HG03571 (cell line): ENCODE data around the gene DHX8.
"Not testable (repeated sequence)": the region's sequence is repeated elsewhere in the genome, so short reads cannot be mapped to it uniquely, and the experiment has no call there.

Source experiments
- ATAC-seq: cut with Tn5 transposase; IDR thresholded peaks from one replicate; pipeline ENCODE4 v1.9.1; 2021; ENCODE audit not compliant: unreplicated experiment

The DHX8 gene

DNA sequence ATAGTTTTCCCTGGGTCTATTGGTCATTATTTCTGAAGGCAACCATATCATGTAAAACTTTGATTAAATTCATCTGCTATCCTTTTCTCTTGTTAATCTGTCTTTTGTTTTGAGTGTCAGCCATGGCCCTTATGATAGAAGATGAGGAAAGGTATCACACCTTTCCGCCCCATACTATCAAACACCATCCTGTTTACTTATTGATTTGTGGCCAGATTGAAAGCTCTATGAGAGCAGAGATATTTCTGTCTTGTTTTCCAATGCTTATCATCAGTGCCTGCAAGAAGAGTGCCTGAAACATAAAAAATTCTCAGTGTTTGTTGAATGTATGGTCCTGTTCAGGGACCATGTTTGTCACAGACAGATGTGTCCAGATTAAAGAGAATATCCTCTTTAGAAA, 22.6 kb upstream of the DHX8 start:
- no peak for ATAC-seq

DNA sequence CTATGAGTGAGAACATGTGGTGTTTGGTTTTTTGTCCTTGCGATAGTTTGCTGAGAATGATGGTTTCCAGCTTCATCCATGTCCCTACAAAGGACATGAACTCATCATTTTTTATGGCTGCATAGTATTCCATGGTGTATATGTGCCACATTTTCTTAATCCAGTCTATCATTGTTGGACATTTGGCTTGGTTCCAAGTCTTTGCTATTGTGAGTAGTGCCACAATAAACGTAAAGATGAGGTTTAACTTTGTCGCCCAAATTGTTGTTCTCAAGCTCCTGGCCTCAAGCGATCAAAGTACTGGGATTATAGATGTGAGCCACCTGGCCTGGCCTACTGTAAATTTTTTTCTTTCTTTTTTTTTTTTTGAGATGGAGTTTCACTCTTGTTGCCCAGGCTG, 21.2 kb upstream of the DHX8 start:
- ATAC-seq = not testable (repeated sequence)

DNA sequence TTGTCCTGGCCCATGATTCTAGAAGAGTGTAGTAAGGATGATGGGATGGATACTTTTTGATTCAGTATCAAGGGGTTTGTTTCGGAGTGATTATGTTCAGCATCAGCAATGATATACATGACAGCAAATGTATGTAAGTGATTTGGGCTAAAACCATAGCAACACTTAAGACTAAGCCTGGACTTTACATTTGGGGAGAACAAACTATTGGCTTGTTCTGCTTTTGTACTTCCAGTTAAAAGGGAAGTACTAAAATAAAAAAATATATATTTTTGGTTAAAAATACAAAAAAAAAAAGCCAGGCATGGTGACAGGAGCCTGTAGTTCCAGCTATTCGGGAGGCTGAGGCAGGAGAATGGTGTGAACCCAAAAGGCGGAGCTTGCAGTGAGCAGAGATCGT, 20.5 kb upstream of the DHX8 start:
- no peak for ATAC-seq

DNA sequence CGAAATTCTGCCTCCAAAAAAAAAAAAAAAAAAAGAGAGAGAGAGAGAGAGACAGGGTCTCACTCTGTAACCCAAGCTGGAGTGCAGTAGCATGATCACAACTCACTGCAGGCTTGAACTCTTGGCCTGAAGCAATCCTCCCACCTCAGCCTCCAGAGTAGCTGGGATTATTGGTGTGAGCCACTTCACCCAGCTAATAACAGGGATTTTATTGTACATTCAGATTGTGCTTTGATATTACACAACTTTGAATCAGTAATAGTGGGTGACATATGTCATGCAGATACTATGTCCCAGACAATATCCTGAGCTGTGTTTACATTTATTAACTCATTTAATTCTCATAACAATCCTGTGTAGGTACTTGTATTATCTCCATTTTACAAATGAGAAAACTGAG, 19.7 kb upstream of the DHX8 start:
- no peak for ATAC-seq

DNA sequence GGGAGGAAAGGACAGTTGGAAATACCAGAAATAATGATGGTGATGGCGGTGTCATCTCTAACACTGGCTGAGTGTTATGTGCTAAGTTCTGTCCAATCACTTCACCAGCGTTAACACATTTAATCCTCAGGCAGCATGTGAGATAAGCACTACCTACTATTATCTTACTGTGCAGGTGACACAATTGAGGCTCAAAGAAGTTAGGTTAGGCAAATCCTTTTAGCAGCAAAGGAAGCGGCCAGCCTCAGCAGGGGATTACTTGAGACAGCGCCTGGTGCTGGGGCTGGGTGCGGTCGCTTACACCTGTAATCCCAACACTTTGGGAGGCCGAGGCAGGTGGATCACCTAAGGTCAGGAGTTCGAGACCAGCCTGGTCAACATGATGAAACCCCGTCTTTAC, 18.7 kb upstream of the DHX8 start:
- ATAC-seq = no peak

DNA sequence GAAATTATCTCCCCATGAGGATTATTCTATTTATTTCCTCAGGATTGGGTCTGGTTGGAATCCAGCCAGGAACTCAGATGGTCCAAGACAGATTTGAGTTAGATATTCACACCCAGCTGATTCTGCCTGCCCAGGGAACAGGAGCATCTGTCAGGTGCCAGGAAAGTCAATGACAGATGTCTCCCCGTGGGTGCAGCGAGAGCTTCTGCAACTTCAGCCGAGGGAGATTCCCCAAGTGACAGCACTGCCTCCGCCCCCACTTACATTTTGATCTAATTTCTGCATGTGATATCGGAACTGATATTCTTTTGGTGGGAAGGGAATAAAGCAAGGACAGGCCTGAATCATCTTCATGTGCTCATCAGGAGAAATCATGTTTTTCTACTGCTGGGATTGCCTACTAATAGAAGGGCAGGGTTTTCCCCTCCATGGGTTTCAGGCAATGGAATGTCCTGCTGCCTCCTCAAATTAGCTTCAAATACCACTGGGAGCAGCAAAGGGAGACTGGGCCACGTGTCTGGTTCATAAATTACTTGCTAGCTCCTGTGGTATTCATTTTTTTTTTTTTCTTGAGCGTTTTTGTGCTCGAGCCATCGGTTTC, 15.7 kb upstream of the DHX8 start:
- ATAC-seq = no peak

DNA sequence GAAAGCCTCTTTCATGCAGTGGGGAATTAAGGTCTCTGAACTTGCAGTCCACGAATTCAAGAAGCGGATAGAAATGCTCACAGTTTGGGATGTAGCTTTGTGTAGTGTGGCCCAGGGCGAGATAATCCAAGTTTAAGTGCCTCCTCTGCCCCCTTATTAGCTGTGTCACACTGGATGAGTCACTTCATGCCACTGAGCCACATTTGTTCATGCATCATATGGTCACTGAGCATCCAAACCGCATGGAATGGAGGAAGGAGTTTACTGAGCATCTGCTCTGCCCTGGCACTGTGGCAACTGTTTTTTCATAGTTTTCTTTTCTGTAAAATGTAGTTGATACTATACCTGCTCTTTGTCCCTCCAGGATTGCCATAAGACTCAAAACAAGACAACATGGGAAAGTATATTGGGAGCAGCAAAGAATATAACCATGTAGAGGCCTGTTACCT, 15.1 kb upstream of the DHX8 start:
- ATAC-seq = no peak

DNA sequence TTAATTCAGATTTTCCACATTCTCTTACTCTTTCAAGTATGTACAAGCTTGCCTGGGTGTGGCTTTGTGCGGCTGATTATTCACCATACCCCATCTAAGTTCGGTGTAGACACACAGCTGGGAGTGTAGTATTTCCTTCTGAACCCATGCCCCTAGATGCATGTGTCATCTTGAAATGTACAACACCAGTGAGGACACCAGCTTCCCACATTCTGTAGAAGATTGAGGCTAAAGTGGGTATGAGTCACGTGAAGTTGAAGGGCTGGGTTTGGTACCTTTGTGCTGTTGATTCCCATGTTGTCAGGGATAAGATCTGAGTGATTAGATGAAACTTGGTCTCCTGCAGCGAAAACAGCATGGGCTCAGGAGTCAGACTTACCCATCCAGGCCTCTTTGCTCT, 14.6 kb upstream of the DHX8 start:
- no peak for ATAC-seq

DNA sequence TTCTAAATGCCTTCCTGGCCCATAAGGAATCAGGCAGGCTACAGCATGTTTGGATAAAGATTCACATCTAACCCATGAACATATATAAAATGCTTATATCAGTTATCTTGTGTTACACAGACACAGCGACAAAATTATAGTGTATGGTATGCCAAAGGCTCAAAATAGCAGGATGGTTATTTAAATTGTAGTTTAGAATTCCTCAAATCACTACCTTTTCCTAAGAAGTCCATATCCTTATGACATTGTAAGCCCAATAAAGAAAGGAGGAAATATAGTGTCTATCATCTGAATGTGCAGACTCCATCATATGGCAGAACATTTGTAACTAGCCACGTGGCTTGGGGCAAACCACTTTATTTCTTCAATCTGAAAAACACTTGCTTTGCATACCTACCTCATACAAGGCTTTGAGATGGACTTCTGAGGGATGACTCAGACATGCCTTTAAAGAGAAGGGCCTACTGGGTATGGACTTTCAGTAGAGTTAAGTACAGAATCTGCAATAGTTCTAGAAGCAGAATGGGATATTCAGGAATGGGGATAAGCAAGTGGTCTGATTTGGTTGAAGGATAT, 12.1 kb upstream of the DHX8 start:
- no peak for ATAC-seq

DNA sequence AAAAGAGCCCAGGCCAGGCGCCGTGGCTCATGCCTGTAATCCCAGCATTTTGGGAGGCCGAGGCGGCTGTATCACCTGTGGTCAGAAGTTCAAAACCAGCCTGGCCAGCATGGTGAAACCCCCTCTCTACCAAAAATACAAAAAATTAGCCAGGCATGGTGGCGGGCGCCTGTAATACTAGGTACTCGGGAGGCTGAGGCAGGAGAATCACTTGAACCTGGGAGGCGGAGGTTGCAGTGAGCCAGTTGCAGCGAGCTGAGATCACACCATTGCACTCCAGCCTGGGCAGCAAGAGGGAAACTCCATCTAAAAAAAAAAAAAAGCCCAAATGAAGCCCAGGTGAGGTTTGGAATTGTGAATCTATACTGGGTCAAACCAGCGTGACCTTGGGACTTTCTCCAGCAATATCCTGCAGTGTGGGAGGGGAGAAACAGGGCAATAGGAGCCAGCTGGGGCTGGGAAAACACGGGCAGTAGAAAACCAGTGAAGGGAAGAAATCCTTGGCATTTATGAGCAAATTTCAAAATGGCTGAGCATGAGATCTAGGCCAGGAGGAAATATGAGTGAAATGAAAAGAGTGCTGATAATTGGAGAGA, 8.2 kb upstream of the DHX8 start:
- no peak for ATAC-seq

DNA sequence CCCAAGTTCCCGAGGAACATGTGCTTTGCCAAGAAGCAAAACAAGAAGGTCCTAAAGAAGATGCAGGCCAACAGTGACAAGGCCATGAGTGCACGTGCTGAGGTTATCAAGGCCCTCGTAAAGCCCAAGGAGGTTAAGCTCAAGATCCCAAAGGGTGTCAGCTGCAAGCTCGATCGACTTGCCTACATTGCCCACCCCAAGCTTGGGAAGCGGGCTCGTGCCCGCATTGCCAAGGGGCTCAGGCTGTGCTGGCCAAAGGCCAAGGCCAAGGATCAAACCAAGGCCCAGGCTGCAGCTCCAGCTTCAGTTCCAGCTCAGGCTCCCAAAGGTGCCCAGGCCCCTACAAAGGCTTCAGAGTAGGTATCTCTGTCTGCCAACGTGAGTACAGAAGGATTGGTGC, 7.5 kb upstream of the DHX8 start:
- not testable (repeated sequence) for ATAC-seq

DNA sequence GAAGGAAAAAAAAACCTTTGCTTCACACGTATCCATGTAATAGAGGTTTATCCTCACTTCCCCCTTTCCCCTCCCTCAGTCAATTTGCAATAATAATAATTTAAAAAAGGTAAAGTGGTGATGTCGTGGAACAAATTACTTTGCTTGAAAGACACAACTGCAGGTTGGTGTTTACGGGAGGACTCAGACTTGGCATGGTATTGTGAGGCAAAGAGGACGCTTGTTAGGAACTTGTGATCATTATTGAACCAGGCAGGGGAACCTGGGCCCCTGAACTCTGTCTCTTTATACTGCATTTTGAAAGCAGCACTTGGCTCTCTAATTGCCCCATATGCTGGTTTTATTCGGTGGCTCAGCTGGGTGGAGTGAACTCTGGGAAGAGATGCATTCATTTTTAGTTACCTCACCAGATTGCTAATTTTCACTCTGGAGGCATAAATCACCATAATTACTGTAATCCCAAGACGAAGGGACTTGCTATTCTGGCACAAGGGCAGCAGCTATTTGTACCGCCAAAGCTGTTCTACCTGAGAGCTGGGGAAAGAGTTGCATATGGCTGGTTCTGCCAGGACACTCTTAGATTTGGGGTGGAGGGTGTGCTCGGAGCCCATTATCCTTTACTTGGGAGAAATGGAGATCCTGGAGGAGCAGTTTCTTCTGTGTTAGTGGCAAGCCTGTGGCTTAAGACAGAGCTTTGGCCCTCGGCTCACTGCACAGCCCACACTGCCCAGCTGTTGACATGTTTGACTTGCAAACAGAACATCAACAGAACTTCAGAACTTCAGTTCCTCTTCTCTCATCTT, 5.7 kb upstream of the DHX8 start:
- ATAC-seq = no peak

DNA sequence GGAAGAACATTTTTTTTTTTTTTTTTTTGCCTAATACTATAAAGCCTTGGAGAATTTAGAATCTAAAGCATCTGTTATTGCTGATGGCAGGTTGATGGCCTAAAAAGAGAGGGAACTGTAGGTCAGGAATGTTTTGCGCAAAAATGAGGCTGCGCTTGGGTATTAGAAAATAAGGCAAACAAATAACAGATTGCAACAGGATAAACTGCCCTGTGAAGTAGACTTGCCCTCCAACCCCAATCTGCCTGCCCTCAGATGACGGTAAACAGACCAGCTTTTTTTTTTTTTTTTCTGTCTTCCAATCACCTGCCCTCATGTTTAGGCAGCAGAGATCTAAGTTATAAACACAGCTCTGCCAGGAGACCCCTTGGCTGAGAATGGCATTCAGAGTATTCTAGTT, 3.8 kb upstream of the DHX8 start:
- no peak for ATAC-seq

DNA sequence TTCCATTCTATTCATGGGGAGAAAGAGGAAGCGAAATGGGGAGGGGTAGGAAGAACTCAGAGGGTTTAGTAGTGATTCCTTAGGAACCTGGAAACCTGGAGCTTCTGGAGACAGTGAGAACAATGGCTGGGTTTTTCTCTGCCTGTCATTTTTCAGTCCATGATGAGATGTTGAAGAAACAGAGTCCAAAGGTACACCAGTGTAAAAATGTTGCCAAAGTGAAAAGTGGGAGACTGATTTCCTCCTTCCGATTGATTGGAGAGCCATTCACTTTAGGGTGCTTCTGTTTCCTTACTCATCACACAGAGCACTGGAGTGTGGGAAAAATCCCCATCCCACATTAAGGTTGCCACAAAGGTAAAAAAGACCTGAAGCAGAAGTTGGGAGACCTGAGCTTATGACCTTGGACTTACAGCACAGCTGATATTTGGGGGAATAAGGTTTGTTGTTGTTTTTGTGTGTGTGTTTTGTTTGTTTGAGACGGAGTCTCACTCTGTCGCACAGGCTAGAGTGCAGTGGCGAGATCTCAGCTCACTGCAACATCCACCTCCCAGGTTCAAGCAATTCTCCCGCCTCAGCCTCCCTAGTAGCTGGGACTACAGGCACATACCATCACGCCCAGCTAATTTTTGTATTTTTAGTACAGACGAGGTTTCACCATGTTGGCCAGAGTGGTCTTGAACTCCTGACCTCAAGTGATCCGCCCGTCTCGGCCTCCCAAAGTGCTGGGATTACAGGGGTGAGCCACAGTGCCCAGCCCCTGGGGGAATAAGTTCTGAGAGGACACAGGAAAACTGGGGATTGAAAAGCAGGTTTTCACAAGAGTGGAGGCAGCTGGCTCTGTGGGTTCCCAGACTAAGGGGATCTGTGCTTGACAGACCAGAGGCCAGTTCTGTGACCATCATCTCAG, 1.4 kb upstream of the DHX8 start:
- no peak for ATAC-seq

DNA sequence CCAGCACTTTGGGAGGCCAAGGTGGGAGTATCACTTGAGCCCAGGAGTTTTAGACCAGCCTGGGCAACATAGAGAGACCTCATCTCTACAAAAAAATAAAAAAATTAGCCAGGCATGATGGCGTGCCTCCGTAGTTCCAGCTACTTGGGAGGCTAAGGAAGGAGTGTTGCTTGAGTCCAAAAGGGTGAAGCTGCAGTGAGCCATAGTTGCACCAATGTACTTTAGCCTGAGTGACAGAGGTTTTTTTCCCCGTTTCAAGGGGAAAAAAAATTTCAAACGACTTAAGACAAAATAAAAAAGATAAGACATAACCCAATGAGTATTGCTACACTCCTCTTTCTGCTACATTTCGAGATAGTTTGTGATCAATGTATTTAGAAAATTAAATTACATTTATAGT, 6.8 kb downstream of the DHX8 start:
- no peak for ATAC-seq

DNA sequence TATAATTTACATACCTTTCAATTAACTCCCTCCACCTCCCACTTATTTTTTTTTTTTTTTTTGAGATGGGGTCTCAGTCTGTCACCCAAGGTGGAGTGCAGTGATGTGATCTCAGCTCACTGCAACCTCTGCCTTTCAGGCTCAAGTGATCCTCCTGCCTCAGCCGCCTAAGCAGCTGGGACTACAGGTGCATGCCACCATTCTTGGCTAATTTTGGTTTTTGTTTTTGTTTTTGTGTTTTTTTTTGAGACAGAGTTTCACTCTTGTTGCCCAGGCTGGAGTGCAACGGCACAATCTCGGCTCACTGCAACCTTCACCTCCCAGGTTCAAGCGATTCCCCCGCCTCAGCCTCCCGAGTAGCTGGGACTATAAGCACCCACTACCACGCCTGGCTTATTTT, 25.7 kb downstream of the DHX8 start:
- not testable (repeated sequence) for ATAC-seq

DNA sequence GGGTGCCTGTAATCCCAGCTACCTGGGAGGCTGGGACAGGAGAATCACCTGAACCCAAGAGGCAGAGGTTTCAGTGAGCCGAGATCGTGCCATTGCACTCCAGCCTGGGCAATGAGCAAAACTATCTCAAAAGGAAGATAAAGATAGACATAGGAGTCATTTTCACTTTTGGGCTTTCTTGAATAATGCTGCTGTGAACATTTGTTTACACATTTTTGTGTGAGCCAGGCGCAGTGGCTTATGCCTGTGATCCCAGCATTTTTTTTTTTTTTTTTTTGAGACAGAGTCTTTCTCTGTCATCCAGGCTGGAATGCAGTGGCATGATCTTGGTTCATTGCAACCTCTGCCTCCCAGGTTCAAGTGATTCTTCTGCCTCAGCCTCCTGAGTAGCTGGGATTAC, 27.4 kb downstream of the DHX8 start:
- not testable (repeated sequence) for ATAC-seq

DNA sequence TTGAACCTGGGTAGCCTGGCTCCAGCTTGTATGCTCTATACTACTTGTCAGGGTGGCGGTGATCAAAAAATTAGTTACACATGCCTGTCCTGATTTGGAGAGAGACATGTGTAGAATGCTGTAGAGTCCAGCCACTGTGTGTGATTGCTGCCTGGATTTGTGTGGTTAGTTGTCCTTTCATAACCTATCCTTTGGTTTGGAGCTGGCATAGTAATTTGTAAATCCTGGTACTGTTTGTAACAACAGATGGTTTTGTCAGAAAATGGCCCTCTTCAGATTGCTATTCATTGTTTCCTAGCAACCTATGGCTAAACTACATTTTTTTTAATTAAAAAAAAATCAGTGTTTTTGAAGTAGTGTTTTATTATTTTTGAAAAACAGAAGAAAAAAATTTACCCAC, 31.9 kb downstream of the DHX8 start:
- no peak for ATAC-seq

DNA sequence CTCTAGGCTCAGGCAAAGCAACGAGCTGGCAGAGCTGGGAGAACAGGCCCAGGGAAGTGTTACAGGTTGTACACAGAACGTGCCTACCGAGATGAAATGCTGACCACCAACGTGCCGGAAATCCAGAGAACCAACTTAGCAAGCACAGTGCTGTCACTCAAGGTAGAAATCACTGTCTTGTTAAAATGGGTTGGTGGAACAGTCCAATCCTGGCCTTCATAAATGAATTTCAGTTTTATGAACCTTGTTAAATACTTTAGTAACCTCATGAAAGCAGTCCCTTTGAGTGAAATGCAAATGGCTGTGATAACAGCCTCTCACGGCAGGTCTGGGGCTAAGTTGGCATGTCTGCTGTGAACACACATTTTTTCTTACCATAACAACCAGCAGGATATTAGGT, 33.4 kb downstream of the DHX8 start:
- ATAC-seq = no peak

DNA sequence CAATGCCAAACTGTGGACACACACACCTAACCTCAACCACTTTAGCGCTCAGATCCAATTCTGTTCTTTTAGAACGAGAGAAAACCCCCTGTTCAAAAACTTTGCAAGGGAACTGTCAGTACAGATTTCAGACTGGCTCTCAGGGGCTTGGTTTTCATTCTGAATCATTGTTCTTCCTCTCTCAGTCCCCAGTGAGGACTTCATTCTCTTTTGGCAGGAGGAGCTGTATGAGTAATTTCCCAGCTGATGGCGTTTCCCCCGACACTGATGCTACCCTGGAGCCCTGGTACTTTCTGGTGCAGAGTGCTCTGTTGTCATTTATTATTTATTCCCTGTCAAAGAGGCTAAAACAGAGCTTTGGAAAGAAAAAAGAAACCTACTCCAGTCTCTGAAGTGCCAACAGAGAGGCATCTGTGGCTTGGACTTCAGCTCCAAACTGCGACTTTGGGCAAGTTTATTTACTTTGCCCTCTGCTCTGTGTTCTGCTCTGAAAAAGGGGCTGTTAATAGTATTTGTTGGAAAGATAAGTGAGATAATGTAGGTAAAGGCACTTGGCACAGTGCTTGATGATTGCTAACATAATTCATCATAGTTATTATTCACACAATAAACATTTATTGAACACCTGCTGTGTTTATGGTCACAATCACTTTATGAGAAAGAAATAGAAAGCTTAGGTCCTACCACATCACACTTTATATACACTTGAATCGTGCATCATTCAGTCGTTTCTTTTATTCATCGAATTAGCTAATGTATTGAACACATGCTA, 34.0 kb downstream of the DHX8 start:
- no peak for ATAC-seq
